Measurements from ENCODE around the gene PTPRJ. TPM values are rescaled to one million over a fixed set of nuclear protein-coding genes. Genes with fewer than 3 reads are reported as not detected.

PTPRJ gene
- polyA plus RNA-seq, 3 donors, result 10.0 to 36.4 (median 14.6) TPM

- H3K4me2 ChIP-seq (replicated peaks; ENCODE audit: extremely low read depth, low read length, poor library complexity, severe bottlenecking), result no peak overlapping the region
- H3K4me3 ChIP-seq (replicated peaks in 1 of 3; ENCODE audit: low read depth in 2 of 3, low read length in 3 of 3), result no peak overlapping the region
- peaks cover 80% of the 10 kb centered on the region for H4K20me1 ChIP-seq (ENCODE audit: insufficient read depth, low read length)
- H3K36me3 Mint-ChIP-seq, result peaks cover 58 to 74% of the 10 kb centered on the region in 2 donors
- no peak overlapping the region for H2AFZ ChIP-seq (ENCODE audit: insufficient read depth, low read depth, low read length, poor library complexity, severe bottlenecking)
- peaks cover 6 to 7% of the 10 kb centered on the region in 2 donors for H3K4me1 ChIP-seq (ENCODE audit: control insufficient read depth in 1 of 2, insufficient read depth in 2 of 2, low read length in 2 of 2)
- H3K9me3 ChIP-seq (replicated peaks in 1 of 2; ENCODE audit: control insufficient read depth in 1 of 2, insufficient read depth in 1 of 2, low read length in 2 of 2), result peaks cover 9 to 15% of the 10 kb centered on the region in 2 donors
- no peak overlapping the region for H3K4me3 Mint-ChIP-seq
- TF ChIP-seq, protein P1, sequence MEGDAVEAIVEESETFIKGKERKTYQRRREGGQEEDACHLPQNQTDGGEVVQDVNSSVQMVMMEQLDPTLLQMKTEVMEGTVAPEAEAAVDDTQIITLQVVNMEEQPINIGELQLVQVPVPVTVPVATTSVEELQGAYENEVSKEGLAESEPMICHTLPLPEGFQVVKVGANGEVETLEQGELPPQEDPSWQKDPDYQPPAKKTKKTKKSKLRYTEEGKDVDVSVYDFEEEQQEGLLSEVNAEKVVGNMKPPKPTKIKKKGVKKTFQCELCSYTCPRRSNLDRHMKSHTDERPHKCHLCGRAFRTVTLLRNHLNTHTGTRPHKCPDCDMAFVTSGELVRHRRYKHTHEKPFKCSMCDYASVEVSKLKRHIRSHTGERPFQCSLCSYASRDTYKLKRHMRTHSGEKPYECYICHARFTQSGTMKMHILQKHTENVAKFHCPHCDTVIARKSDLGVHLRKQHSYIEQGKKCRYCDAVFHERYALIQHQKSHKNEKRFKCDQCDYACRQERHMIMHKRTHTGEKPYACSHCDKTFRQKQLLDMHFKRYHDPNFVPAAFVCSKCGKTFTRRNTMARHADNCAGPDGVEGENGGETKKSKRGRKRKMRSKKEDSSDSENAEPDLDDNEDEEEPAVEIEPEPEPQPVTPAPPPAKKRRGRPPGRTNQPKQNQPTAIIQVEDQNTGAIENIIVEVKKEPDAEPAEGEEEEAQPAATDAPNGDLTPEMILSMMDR (IDR thresholded peaks at IDR 0.05), result no peak
- peaks cover 8 to 18% (median 14%) of the 10 kb centered on the region in 7 donors for H3K9me3 Mint-ChIP-seq
- H3K27ac ChIP-seq (ENCODE audit: low read depth in 1 of 2, low read length in 2 of 2), result no peak overlapping the region
- no peaks in the 10 kb centered on the region for H3K27me3 ChIP-seq (ENCODE audit: control insufficient read depth in 2 of 2, insufficient read depth in 2 of 2, low read length in 2 of 2)
- no peak for DNase-seq
- peaks cover 32 to 70% of the 10 kb centered on the region in 2 donors for H3K36me3 ChIP-seq (replicated peaks in 1 of 2; ENCODE audit: control insufficient read depth in 1 of 2, insufficient read depth in 2 of 2, low read length in 2 of 2)
- WGBS (ENCODE audit: insufficient coverage), result no CpG with 5 or more reads among the region's 1 CpG
- H3K27ac Mint-ChIP-seq, result peak overlapping the region in 1 of 7 donors; percentile 9
- no peak overlapping the region for H3K9ac ChIP-seq (ENCODE audit: insufficient read depth, low read length, poor library complexity, severe bottlenecking)
- peaks cover 12% of the 10 kb centered on the region for H3K4me1 Mint-ChIP-seq
- peaks cover 30% of the 10 kb centered on the region for H3K79me2 ChIP-seq (ENCODE audit: insufficient read depth, low read length)
- intact Hi-C loops (cut with micrococcal nuclease), result no loop called here
- peaks cover 0 to 1% (median 0%) of the 10 kb centered on the region in 3 donors for H3K27me3 Mint-ChIP-seq (ENCODE audit: low read depth in 3 of 3)
These were observed 134.4 kb downstream of the PTPRJ start for GRCh38 chr11:48114740-48115139.

DNA sequence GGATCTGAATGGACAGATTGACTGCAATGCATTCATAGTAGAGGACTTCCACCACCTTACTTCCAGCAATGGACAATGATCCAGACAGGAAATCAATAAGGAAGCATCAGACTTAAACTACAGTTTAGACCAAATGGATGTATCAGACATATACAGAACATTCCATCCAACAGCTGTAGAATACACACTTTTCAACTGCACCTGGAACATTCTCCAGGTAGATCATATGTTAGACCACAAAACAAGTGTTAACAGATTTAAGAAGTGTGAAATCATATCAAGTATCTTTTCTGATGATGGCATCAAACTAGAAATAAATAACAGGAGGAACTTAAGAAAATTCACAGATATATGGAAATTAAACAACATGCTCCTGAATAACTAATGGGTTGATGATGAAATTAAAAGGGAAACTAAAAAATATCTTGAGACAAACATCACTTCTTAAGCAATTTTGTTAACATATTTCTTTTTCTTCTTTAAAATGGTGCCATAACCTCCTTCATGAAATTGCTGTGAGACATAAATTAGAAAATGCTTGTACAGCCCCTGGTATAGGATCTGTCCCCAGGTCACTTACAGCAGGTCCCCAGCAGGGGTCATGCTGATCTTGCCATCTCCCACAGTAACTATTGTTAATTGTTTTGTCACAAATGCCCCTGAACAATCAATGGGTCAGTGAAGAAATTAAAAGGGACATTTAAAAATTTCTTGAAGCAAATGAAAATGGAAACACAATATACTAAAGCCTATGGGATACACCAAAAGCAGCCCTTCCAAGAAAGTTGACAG is 136.3 kb downstream of the PTPRJ start:
- H3K79me2 ChIP-seq (ENCODE audit: insufficient read depth, low read length), result peaks cover 15% of the 10 kb centered on the region
- peaks cover 83% of the 10 kb centered on the region for H4K20me1 ChIP-seq (ENCODE audit: insufficient read depth, low read length)
- no peaks in the 10 kb centered on the region for H3K27me3 ChIP-seq (ENCODE audit: control insufficient read depth in 2 of 2, insufficient read depth in 2 of 2, low read length in 2 of 2)
- Mint-ChIP-seq H3K4me1 (peaks cover 8% of the 10 kb centered on the region), H3K4me3 (no peak overlapping the region), H3K27ac (peak overlapping the region in 2 of 7 donors; percentile 26 to 47), H3K27me3 (ENCODE audit: low read depth in 3 of 3) (peaks cover 0 to 1% (median 0%) of the 10 kb centered on the region in 3 donors), H3K9me3 (peaks cover 8 to 17% (median 14%) of the 10 kb centered on the region in 7 donors), H3K36me3 (peaks cover 74 to 86% of the 10 kb centered on the region in 2 donors)
- intact Hi-C loops (cut with micrococcal nuclease), result no loop called here
- no peak overlapping the region for H2AFZ ChIP-seq (ENCODE audit: insufficient read depth, low read depth, low read length, poor library complexity, severe bottlenecking)
- peaks cover 50 to 89% of the 10 kb centered on the region in 2 donors for H3K36me3 ChIP-seq (replicated peaks in 1 of 2; ENCODE audit: control insufficient read depth in 1 of 2, insufficient read depth in 2 of 2, low read length in 2 of 2)
- H3K9me3 ChIP-seq (replicated peaks in 1 of 2; ENCODE audit: control insufficient read depth in 1 of 2, insufficient read depth in 1 of 2, low read length in 2 of 2), result peaks cover 9 to 15% of the 10 kb centered on the region in 2 donors
- peak overlapping the region in 1 of 2 donors; percentile 7 for H3K27ac ChIP-seq (ENCODE audit: low read depth in 1 of 2, low read length in 2 of 2)
- H3K4me1 ChIP-seq (ENCODE audit: control insufficient read depth in 1 of 2, insufficient read depth in 2 of 2, low read length in 2 of 2), result no peaks in the 10 kb centered on the region
- TF ChIP-seq, protein P1 (IDR thresholded peaks at IDR 0.05), result peak; percentile 46
- no peak overlapping the region for H3K9ac ChIP-seq (ENCODE audit: insufficient read depth, low read length, poor library complexity, severe bottlenecking)
- no peak overlapping the region for H3K4me3 ChIP-seq (replicated peaks in 1 of 3; ENCODE audit: low read depth in 2 of 3, low read length in 3 of 3)
- no peak overlapping the region for H3K4me2 ChIP-seq (replicated peaks; ENCODE audit: extremely low read depth, low read length, poor library complexity, severe bottlenecking)
- no peak for DNase-seq
